B cell (primary cell): ENCODE results near the gene TSTD1.

Source experiments
- CTCF ChIP-seq: fragments of 200-600 bp; IDR thresholded peaks from one replicate; pipeline ENCODE4 v1.8.0; 2022; ENCODE audit warnings: antibody characterized with exemption, mild to moderate bottlenecking
- EZH2 ChIP-seq: IDR thresholded peaks from 2 replicates; pipeline ENCODE4 v1.6.1; 2012; ENCODE audit warnings: borderline replicate concordance, low read depth, mild to moderate bottlenecking, moderate library complexity, low read length; ENCODE audit not compliant: insufficient read depth, poor library complexity, severe bottlenecking

GRCh38 chr1:161066694-161067093, 27.9 kb upstream of the TSTD1 start:
- TF ChIP-seq EZH2, result no peak
- TF ChIP-seq CTCF, result no peak
